Measurements from ENCODE around the gene STAT1.

Gene STAT1

DNA sequence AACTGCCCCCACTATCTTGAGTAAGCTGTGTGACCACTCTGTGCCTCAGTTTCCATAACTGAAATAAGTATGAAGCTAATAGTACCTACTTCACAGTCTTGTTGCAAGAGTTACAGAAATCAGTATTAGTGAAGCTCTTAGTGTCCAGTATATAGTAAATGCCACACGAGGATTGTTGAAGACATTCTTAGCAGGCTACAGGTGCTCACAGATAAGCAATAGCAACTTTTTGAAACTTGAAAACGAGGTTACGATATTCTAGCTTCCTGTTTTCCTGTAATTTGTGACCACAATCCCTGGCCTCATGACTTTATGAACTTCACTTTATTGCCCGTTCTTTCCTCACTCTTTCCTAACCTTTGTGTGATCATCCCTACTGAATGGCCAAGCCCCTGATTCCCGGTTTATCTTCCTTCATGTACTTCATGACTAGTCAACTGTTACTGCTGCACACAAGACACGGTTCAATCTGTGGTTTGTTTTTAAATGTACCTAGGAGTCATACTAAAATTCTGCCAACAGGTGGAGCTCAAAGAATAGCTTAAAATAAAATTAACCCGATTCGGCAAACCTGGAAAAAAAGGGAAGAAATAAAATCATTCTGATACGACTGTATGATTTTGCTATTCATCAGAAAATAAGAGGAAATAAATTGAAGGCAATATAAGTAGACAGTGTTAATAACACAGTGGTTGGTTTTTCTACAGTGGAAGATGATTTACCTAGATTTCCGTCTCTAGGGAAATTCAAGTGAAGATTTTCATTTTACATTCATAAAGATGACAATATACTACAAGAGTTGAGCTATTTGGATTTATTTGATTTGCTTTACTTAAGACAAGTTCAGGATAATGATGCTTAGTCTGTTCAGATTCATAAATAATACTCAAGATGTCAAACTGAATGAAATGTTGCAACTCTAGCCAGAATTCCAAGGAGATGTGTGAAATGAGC is 38.1 kb upstream of the STAT1 start:
- H3K4me2 ChIP-seq (ENCODE audit: low read depth, low read length, poor library complexity, severe bottlenecking), result peak overlapping the region; percentile 54
- H4K20me1 ChIP-seq (ENCODE audit: insufficient read depth, low read length, poor library complexity, severe bottlenecking), result no peaks in the 10 kb centered on the region
- no peak overlapping the region for H3K9ac ChIP-seq (ENCODE audit: low read depth, low read length, poor library complexity, severe bottlenecking)
- no peaks in the 10 kb centered on the region for H3K27me3 ChIP-seq (ENCODE audit: insufficient read depth, low read length, poor library complexity, severe bottlenecking)
- H3F3A ChIP-seq (ENCODE audit: low read depth), result no peaks in the 10 kb centered on the region; the same call in 1 of the 2 replicates
- no peaks in the 10 kb centered on the region for H3K9me3 ChIP-seq (ENCODE audit: insufficient read depth, low read depth, low read length)
- no peaks in the 10 kb centered on the region for H3K9me2 ChIP-seq (replicated peaks; ENCODE audit: low read depth, low read length)
- TF ChIP-seq EZH2phosphoT487 (IDR thresholded peaks at IDR 0.05; ENCODE audit: borderline replicate concordance), result no peak
- TF ChIP-seq, protein P1, sequence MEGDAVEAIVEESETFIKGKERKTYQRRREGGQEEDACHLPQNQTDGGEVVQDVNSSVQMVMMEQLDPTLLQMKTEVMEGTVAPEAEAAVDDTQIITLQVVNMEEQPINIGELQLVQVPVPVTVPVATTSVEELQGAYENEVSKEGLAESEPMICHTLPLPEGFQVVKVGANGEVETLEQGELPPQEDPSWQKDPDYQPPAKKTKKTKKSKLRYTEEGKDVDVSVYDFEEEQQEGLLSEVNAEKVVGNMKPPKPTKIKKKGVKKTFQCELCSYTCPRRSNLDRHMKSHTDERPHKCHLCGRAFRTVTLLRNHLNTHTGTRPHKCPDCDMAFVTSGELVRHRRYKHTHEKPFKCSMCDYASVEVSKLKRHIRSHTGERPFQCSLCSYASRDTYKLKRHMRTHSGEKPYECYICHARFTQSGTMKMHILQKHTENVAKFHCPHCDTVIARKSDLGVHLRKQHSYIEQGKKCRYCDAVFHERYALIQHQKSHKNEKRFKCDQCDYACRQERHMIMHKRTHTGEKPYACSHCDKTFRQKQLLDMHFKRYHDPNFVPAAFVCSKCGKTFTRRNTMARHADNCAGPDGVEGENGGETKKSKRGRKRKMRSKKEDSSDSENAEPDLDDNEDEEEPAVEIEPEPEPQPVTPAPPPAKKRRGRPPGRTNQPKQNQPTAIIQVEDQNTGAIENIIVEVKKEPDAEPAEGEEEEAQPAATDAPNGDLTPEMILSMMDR (conservative IDR thresholded peaks at IDR 0.05; ENCODE audit: low read length), result peak; percentile 92
- H2AFZ ChIP-seq (ENCODE audit: low read length), result no peak overlapping the region
- no peaks in the 10 kb centered on the region for H3K79me2 ChIP-seq (ENCODE audit: insufficient read depth, low read length)
- H3K36me3 ChIP-seq (ENCODE audit: insufficient read depth, low read length), result no peaks in the 10 kb centered on the region
- peaks cover 15% of the 10 kb centered on the region for H3K4me1 ChIP-seq (ENCODE audit: insufficient read depth, low read length, poor library complexity, severe bottlenecking)
- no peak overlapping the region for H3K4me3 ChIP-seq (ENCODE audit: low read length, poor library complexity, severe bottlenecking)

DNA sequence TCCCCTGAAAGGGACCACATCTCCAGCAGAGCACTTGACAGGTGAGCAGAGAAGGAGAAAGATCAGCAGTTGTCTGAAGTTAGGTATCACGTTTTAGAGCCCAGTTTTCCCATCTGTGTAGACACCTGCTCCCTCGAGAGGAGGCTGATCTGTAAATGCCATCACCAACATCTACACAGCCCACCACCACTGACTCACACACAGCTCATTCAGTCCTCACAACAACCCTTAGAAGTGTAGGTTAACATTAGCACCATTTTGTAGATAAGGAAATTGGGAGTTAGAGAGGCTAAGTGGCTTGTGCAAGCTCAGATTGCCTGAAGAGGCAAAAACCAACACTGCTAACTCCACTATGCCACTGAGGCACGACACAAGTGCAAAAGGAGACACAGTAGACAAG is 37.2 kb upstream of the STAT1 start:
- Histone ChIP-seq H3K27me3 (ENCODE audit: insufficient read depth, low read length, poor library complexity, severe bottlenecking) (no peaks in the 10 kb centered on the region), H3K9me3 (ENCODE audit: insufficient read depth, low read depth, low read length) (no peaks in the 10 kb centered on the region), H3K79me2 (ENCODE audit: insufficient read depth, low read length) (no peaks in the 10 kb centered on the region), H4K20me1 (ENCODE audit: insufficient read depth, low read length, poor library complexity, severe bottlenecking) (no peaks in the 10 kb centered on the region), H3K36me3 (ENCODE audit: insufficient read depth, low read length) (no peaks in the 10 kb centered on the region), H2AFZ (ENCODE audit: low read length) (no peak overlapping the region), H3K9me2 (replicated peaks; ENCODE audit: low read depth, low read length) (no peaks in the 10 kb centered on the region), H3K4me3 (ENCODE audit: low read length, poor library complexity, severe bottlenecking) (no peak overlapping the region), H3K9ac (ENCODE audit: low read depth, low read length, poor library complexity, severe bottlenecking) (no peak overlapping the region), H3K4me2 (ENCODE audit: low read depth, low read length, poor library complexity, severe bottlenecking) (no peak overlapping the region), H3K4me1 (ENCODE audit: insufficient read depth, low read length, poor library complexity, severe bottlenecking) (peaks cover 12% of the 10 kb centered on the region), H3F3A (ENCODE audit: low read depth) (no peaks in the 10 kb centered on the region; the same call in 1 of the 2 replicates)
- TF ChIP-seq, protein P1 (conservative IDR thresholded peaks at IDR 0.05; ENCODE audit: low read length), result no peak
- TF ChIP-seq EZH2phosphoT487 (IDR thresholded peaks at IDR 0.05; ENCODE audit: borderline replicate concordance), result no peak

DNA sequence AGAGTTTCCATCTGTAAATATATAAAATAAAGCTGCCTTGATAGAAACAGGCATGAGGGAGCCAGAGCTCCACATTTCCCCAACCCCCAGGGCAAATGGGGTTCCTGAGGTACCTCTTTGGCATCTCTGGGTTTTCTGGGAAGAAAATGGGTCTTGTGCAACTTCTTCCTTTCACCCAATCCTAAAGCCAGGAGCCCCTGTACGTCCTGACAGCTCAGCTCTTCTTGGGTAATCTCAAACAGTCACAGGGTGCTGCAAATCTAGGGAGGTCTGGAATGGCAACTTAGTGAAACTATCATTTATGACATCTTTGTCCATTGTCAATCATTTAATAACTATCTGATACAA is 36.6 kb upstream of the STAT1 start:
- no peak for TF ChIP-seq EZH2phosphoT487 (IDR thresholded peaks at IDR 0.05; ENCODE audit: borderline replicate concordance)
- TF ChIP-seq, protein P1 (conservative IDR thresholded peaks at IDR 0.05; ENCODE audit: low read length), result no peak
- Histone ChIP-seq H3K4me2 (ENCODE audit: low read depth, low read length, poor library complexity, severe bottlenecking) (no peak overlapping the region), H3F3A (ENCODE audit: low read depth) (no peaks in the 10 kb centered on the region; the same call in 1 of the 2 replicates), H3K9ac (ENCODE audit: low read depth, low read length, poor library complexity, severe bottlenecking) (no peak overlapping the region), H3K9me3 (ENCODE audit: insufficient read depth, low read depth, low read length) (no peaks in the 10 kb centered on the region), H3K4me3 (ENCODE audit: low read length, poor library complexity, severe bottlenecking) (no peak overlapping the region), H3K79me2 (ENCODE audit: insufficient read depth, low read length) (no peaks in the 10 kb centered on the region), H2AFZ (ENCODE audit: low read length) (no peak overlapping the region), H4K20me1 (ENCODE audit: insufficient read depth, low read length, poor library complexity, severe bottlenecking) (no peaks in the 10 kb centered on the region), H3K4me1 (ENCODE audit: insufficient read depth, low read length, poor library complexity, severe bottlenecking) (peaks cover 6% of the 10 kb centered on the region), H3K36me3 (ENCODE audit: insufficient read depth, low read length) (no peaks in the 10 kb centered on the region), H3K9me2 (replicated peaks; ENCODE audit: low read depth, low read length) (no peaks in the 10 kb centered on the region), H3K27me3 (ENCODE audit: insufficient read depth, low read length, poor library complexity, severe bottlenecking) (no peaks in the 10 kb centered on the region)

All from Loucy (cell line).